KG1 (cell line): ENCODE results near the gene ABLIM3.

Experiments used
- DNase-seq: peaks from one replicate; lab custom pipeline; 2025; lab: John Stamatoyannopoulos, UW

The ABLIM3 gene

GRCh38 chr5:149282027-149282965 is 141.0 kb downstream of the ABLIM3 start:
- DNase-seq: no peak

- DNase-seq: no peak
Observed at GRCh38 chr5:149282966-149283332, 141.7 kb downstream of the ABLIM3 start.

- no peak for DNase-seq
Observed at GRCh38 chr5:149283626-149284480, 142.6 kb downstream of the ABLIM3 start.

- no peak for DNase-seq
Observed at GRCh38 chr5:149284501-149284900, 143.2 kb downstream of the ABLIM3 start.

GRCh38 chr5:149285153-149285552 is 143.9 kb downstream of the ABLIM3 start:
- no peak for DNase-seq

GRCh38 chr5:149288436-149288835 is 147.1 kb downstream of the ABLIM3 start:
- DNase-seq: no peak

- no peak for DNase-seq
Observed at GRCh38 chr5:149289301-149289700, 148.0 kb downstream of the ABLIM3 start.

- no peak for DNase-seq
Observed at GRCh38 chr5:149294872-149295829, 153.9 kb downstream of the ABLIM3 start.

- no peak for DNase-seq
Observed at GRCh38 chr5:149297340-149298025, 156.2 kb downstream of the ABLIM3 start.

GRCh38 chr5:149298163-149298562 is 156.9 kb downstream of the ABLIM3 start:
- DNase-seq: no peak

GRCh38 chr5:149298842-149299404 is 157.6 kb downstream of the ABLIM3 start:
- no peak for DNase-seq

- DNase-seq: no peak
Observed at GRCh38 chr5:149299451-149300054, 158.3 kb downstream of the ABLIM3 start.

GRCh38 chr5:149300441-149300840 is 159.1 kb downstream of the ABLIM3 start:
- no peak for DNase-seq

GRCh38 chr5:149301049-149301743 is 159.9 kb downstream of the ABLIM3 start:
- no peak for DNase-seq

GRCh38 chr5:149301744-149302380 is 160.6 kb downstream of the ABLIM3 start:
- DNase-seq: no peak

- DNase-seq: no peak
Observed at GRCh38 chr5:149302641-149303040, 161.3 kb downstream of the ABLIM3 start.

- no peak for DNase-seq
Observed at GRCh38 chr5:149303210-149303609, 161.9 kb downstream of the ABLIM3 start.

- DNase-seq: no peak
Observed at GRCh38 chr5:149304195-149305078, 163.1 kb downstream of the ABLIM3 start.
